HG02571 (cell line): Measurements from ENCODE around the gene ADAMTS18.

Source experiments
- ATAC-seq: cut with Tn5 transposase; IDR thresholded peaks from one replicate; pipeline ENCODE4 v1.9.1; 2021; ENCODE audit warnings: mild to moderate bottlenecking, moderate library complexity; ENCODE audit not compliant: unreplicated experiment

Gene ADAMTS18

DNA sequence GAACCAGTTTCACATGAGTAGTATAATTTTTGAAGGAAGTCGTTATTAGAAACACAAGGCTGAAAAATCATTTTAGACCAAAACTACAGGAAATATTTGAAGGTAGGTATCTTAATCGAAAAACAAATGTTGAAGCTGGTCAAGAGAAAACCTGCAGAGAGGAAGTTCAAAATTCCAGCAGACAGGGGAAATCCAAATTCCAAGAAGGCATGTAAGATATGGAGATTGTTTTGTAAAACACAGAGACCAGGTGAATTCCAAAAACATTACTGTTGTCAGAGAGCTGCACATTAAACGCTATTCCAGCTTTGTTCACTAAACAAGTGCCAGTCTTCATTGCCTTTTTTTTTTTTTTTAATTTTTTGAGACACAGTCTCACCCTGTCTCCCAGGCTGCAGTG, 38.4 kb downstream of the ADAMTS18 start:
- ATAC-seq: no peak

GRCh38 chr16:77394699-77395098, 40.1 kb downstream of the ADAMTS18 start:
- ATAC-seq: no peak

GRCh38 chr16:77393955-77394354, 40.9 kb downstream of the ADAMTS18 start:
- ATAC-seq: no peak

- no peak for ATAC-seq
Measured at GRCh38 chr16:77387815-77388209, 47.0 kb downstream of the ADAMTS18 start.

DNA sequence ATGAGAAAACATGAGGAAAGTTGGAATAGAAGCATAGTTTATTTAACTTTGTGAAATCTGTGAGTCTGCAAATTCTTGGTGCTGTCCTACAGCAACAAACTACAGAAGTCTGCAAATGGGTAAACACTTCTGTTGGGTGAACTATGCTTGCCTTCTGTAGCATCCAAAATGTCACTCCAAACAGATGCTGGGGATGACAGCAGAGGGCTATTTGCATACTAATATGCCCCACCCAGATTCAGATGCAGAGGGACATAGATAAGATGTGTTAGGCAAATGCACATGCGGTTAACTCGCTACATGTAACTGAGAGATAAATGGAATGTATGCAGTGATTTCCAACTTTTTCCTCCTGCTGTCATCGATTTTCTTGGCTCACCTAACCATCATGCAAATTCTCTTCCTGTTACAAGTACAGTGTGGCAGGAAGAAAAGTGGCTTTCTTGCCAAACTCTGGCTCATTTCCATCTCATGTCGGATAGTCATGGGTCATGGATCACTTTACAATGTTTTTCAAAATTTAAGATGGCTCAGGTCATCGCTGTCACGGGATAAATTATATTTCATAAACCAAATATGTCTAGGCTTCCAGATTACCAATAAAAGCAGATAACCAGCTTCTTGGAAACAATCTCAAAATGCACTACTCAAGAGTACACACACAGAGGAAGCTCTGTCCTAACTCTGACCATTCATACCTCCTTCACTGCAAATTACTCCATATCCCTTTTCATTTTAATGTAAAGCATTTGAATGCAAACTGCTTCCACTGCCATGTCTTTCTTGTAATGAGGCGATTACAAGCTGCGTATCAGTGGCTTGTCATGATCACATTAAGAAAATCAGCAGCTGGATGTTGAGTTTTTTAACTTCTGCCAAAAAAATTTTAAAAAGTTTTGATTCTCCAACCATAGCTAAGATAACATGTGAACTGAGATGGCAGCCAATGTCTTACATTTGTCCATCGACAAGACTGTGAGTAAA, 47.7 kb downstream of the ADAMTS18 start:
- ATAC-seq: no peak

DNA sequence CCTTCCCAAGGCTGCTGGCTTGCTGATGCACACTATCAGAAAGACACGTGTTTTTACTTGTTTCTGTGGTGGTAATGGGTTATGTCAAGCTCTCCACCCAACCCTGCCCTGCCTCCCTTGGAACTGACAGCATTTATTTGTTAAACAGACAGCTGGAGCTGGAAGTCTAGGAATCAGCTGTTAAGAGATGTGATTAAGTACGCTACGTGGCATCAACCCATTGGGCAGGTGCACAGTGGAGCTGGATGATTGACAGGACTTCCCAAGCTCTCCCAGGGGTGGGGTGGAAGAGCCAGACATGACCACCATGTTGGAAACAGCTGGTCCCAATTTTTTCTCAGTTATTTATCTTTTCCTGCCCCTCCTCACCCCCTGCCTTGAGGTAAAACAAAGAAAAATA, 49.4 kb downstream of the ADAMTS18 start:
- ATAC-seq: no peak

DNA sequence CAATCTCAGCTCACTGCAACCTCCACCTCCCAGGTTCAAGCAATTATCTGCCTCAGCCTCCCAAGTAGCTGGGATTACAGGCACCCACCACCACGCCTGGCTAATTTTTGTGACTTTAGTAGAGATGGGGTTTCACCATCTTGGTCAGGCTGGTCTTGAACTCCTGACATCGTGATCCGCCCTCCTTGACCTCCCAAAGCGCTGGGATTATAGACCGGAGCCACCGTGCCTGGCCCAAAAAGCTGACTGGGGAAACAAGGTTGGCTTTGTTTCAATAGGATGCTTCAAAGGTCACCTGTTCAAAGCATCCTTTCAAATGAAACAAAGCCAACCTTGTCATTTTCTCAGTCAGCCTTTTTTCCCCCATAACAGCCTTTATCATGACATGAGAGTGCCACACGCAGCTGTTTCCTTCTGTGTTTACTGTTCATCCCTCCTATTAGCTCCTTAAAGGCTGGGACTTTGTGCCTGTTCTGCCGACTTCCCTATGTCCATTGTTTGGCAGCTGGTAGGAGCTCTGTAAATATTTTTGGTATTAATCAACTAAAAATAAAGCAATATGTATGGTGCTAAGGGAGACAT, 51.1 kb downstream of the ADAMTS18 start:
- no peak for ATAC-seq

DNA sequence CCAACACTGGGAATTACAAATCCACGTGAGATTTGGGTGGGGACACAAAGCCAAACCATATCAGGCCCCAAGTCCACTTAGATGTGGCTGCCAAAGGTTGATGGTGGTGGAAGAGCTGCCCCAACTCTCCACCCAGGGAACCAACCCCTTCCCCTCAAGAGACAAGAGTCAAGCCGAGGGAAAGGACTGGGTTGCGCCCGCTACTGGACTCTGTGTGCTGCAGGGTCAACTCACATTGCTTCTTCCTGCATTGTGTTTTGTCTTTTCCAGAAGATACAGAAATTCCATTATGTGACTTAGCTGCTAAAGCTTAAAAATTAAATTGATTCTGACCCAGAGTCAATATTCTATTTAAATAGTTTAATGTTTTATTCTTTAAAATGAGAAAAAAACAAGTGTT, 58.5 kb downstream of the ADAMTS18 start:
- ATAC-seq: no peak

DNA sequence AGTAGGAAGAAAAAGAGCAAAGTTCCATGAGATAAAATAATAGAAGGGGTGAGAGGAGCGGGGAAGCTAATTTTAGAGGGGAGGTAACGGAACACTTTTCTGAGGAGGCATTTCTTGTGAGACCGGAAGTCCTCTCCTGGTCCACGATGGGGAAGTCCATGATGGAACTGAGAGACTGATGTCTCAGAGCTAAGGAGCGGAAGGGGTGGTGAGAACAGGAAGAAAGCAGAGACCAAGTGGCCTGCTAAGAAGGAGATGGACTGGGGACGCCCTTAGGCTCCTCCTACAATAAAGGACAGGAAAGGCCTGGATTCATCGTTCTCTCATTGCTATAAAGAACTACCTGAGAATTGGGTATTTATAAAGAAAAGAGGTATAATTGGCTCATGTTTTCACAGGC, 59.4 kb downstream of the ADAMTS18 start:
- ATAC-seq: no peak

DNA sequence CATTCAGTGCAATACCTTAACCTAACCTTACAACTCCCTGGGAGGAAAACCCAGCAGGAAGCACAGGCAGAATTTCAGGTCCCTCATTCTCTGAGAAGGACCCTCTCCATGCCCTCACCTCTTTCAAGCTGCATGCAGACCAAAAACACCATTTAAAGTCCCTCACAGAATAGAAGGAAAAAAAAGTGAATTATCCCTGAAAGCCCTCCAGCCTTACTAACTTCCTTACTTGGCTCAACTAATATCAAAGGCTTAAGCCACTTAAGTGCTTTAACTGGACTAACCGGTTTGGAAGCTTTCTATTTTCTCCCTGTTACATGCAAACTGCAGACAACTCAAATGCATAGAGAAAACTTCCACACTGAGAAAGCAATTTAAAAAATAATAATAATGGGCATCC, 60.5 kb downstream of the ADAMTS18 start:
- ATAC-seq: no peak

- no peak for ATAC-seq
Measured at GRCh38 chr16:77373726-77374125, 61.1 kb downstream of the ADAMTS18 start.

- ATAC-seq: no peak
Measured at GRCh38 chr16:77364770-77365169, 70.1 kb downstream of the ADAMTS18 start.

- no peak for ATAC-seq
Measured at GRCh38 chr16:77359065-77359502, 75.8 kb downstream of the ADAMTS18 start.

DNA sequence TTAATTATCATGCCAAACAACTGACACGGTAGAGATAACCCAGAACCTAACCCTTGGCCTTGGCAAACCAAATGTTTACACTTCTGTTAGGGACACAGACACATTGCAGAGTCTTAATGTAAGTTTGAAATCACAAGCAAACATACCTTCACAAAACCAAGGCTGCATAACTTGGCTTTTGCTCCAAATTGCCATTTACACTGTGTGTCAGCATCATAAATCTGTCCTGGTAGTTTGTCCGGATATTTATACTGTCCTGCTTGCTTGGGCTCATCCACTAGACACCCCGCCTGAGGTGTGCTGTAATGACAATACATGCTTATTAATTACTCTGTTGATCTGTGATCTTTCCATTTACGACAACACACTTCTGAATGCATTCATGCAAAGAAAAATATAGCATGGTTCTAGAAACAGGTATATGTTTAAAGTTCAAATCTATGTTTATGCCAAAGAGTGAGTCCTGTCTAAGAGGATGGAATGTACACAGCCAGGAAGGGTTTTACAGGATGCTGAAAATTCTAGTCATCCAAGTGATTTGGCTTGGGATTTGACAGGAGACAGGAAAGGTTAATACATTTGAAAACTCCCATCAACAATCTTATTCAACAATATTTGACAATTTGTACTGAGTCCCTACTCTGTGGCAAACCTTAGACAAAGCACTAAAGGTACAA, 81.1 kb downstream of the ADAMTS18 start:
- ATAC-seq: no peak

DNA sequence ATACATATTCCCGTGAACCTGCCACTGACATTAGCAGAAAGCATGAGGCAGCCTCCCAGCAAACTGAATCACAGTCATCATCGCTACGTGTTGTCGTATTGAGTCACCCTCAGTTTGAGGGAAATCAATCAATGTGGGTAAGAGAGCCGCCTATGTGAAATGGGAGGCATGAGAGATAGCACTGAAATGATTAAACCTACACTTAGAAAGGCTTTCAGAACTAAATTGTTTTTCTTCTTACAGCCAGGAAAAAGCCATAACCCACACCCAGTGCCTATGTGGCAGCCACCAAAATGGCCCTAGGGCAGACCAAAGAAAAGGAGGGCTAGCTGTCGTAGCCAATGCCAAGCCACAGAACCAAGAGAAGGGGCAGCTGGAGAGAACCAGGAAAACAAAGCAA, 90.5 kb downstream of the ADAMTS18 start:
- no peak for ATAC-seq

DNA sequence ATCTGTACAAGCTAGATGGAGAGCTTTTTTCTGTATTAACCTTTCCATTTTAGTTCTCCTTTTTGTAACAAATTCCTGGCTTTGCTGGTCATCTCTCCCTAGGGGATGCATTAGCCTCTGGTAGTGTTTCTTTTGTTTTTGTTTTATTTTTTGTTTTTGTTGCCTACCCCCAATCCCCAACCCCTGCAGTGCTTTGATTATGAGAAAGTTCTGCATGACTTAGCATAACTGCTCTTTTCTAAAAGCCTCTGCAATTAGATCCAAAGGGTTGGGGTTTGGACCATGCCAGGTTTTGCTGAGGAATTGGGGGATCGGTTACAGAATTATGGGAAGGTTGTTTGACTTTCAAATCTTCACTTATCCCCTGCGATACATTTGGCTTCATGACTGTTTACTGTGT, 98.2 kb downstream of the ADAMTS18 start:
- no peak for ATAC-seq

DNA sequence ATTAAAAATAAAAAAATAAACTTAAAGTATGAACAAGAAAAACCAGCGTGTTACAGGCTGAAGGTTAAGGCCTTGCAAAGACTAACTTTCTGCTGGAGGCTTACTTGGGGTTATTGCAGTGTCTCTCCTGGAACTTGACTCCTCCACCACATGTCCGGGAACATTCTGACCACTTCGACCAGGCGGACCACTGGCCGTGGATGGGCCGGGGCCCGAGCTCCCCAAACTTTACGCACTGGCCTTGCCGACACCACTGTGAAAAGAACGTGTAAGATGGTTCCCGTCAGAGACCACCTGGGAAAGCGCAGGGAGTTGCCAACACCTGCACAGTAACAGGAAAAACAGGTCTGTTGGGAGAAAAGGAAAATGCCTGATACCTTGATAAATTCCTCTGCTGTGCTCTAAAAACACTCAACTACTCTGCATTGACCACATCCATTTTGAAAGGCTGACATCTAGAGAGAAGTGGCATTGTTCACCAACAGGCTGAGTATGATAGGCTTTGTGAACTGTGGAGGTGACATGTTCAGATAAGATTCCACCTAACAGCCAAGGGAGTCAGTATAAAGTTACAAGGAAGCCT, 99.1 kb downstream of the ADAMTS18 start:
- no peak for ATAC-seq

DNA sequence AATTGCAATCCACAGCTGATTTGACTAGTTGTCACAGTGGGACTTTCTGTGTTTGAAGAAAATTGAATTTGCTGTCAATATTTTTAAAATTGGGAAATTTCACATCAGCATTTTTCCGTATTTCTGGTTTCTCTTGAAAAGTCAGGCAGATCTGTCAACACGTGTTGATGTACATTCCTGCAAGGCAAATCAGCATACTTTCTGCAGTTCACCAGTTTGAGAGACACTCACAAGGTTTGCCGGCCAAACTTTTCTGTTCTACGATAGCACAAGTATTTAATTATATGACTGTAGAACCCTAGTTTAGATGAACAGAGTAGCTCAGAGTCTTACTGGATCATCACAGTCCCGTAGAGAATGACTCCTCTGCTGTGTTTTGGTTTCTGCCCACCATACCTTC, 102.0 kb downstream of the ADAMTS18 start:
- ATAC-seq: no peak

GRCh38 chr16:77331802-77332586, 102.8 kb downstream of the ADAMTS18 start:
- no peak for ATAC-seq

GRCh38 chr16:77331043-77331442, 103.8 kb downstream of the ADAMTS18 start:
- ATAC-seq: no peak
